Smooth muscle cell (in vitro differentiated cells): ENCODE measurements around the gene MEGF6. TPM values are rescaled to one million over a fixed set of nuclear protein-coding genes. Genes with fewer than 3 reads are reported as not detected.

Source experiments
- DNase-seq: peaks from one replicate; lab custom pipeline; 2025; ENCODE audit not compliant: unreplicated experiment; lab: John Stamatoyannopoulos, UW
- H2AFZ ChIP-seq: fragments of 200-600 bp; sonication (generic); 2 replicates; pipeline ENCODE4 v1.6.0; 2016; ENCODE audit warnings: antibody characterized with exemption, low read depth, mild to moderate bottlenecking
- H3F3A ChIP-seq: fragments of 200-600 bp; sonication (generic); 2 replicates; pipeline ENCODE4 v1.6.0; 2017; ENCODE audit warnings: antibody characterized with exemption, low read depth
- H3K27ac ChIP-seq: fragments of 200-600 bp; sonication (generic); 2 replicates; pipeline ENCODE4 v1.5.1; 2016; ENCODE audit warnings: low read depth, mild to moderate bottlenecking
- H3K27me3 ChIP-seq: fragments of 200-600 bp; sonication (generic); 2 replicates; pipeline ENCODE4 v1.6.1; 2016; ENCODE audit warnings: low read depth, mild to moderate bottlenecking
- H3K36me3 ChIP-seq: fragments of 200-600 bp; sonication (generic); 2 replicates; pipeline ENCODE4 v1.5.1; 2016; ENCODE audit warnings: low read depth
- H3K4me1 ChIP-seq: fragments of 200-600 bp; sonication (generic); 2 replicates; pipeline ENCODE4 v1.5.1; 2016; ENCODE audit warnings: low read depth
- H3K4me2 ChIP-seq: fragments of 200-600 bp; sonication (generic); 2 replicates; pipeline ENCODE4 v1.6.0; 2016; ENCODE audit warnings: mild to moderate bottlenecking
- H3K4me3 ChIP-seq: fragments of 200-600 bp; sonication (generic); 2 replicates; pipeline ENCODE4 v1.5.1; 2016; ENCODE audit warnings: mild to moderate bottlenecking
- H3K79me2 ChIP-seq: fragments of 200-600 bp; sonication (generic); 2 replicates; pipeline ENCODE4 v1.6.0; 2016; ENCODE audit warnings: low read depth, mild to moderate bottlenecking
- H3K9ac ChIP-seq: fragments of 200-600 bp; sonication (generic); 2 replicates; pipeline ENCODE4 v1.6.0; 2016; ENCODE audit warnings: low read depth
- H3K9me3 ChIP-seq: fragments of 200-600 bp; sonication (generic); replicated peaks from 2 replicates; pipeline ENCODE4 v1.5.1; 2016; ENCODE audit warnings: low read depth
- H4K20me1 ChIP-seq: fragments of 200-600 bp; sonication (generic); 2 replicates; pipeline ENCODE4 v1.6.0; 2016; ENCODE audit warnings: low read depth
- CTCF ChIP-seq: fragments of 200-600 bp; sonication (generic); IDR thresholded peaks from 2 replicates; pipeline ENCODE4 v1.5.1; 2017; ENCODE audit warnings: borderline replicate concordance, mild to moderate bottlenecking, antibody characterized with exemption; ENCODE audit not compliant: insufficient read depth, poor library complexity, severe bottlenecking
- WGBS: methylation state at CpG from one replicate; pipeline ENCODE4 v1.1.7; 2016; ENCODE audit warnings: low lambda C conversion rate; 5-methylcytosine and 5-hydroxymethylcytosine counted together
- polyA plus RNA-seq: library from polyadenylated mRNA; unstranded; fragments of >200 nt; fragmentation: Nextera tagmentation; extraction: Ambion mirVana; gene quantifications from 2 replicates; pipeline ENCODE4 v1.2.1, GENCODE V29; 2016
- total RNA-seq: library from RNA; depleted of rRNA; stranded (reverse); fragments of >200 nt; gene quantifications from 2 replicates; pipeline ENCODE4 v1.2.3, GENCODE V29; 2014

Gene MEGF6
- total and polyA plus RNA-seq, 2 experiments from 2014 or later: 6.5 to 12.8 TPM

DNA sequence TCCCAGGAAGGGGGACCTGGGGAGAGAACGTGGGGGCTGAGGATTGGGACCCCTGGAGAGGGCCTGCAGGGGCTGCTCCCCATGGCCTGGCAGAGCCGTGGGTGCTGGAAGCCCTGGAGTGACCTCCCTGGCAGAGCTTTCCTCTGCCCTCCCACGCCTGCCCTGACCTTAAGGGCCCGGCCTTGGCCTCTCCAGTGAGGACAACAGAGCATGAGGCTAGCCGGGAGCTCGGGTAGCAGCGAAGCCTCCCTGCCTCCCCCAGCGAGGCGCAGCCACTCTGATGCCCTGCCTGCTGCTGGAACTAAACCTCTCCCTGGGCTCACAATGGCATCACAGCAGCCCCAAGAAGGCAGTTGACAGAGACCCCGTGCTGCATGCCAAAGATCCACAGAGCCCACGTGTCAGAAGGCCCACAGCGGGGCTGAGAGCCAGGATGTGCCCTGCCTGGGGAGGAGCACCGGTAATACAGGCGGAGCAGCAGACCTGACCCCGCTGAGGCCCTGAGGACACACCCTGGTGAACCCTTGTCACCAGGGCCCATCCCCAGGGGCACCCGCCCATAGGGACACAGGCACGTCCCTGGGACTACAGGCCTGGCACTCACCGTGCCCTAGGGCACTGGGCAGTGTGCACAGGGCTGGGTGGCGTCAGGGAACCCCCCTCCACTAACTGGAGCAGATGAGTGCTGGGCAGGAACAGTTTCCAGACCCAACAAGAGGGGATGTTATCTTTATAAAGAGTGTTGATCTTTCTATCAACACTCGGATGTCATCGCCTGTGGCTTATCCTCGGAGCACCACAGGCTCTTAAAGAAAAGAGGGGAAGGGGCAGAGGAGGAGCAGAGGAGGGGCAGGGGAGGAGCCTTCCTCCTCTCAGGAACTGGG lies 108.4 kb downstream of the MEGF6 start:
- no peak for TF ChIP-seq CTCF
- no peaks in the 10 kb centered on the region for H3K36me3 ChIP-seq
- WGBS: 81% methylated on average over 20 of the region's 22 CpGs
- H3K9ac ChIP-seq: no peak overlapping the region
- peaks cover 6% of the 10 kb centered on the region for H4K20me1 ChIP-seq
- H3K4me3 ChIP-seq: no peak overlapping the region
- no peak overlapping the region for H3K27ac ChIP-seq
- no peak for DNase-seq
- no peaks in the 10 kb centered on the region for H3K27me3 ChIP-seq
- no peak overlapping the region for H2AFZ ChIP-seq
- H3F3A ChIP-seq: no peaks in the 10 kb centered on the region
- H3K4me2 ChIP-seq: no peak overlapping the region
- H3K4me1 ChIP-seq: no peaks in the 10 kb centered on the region
- H3K9me3 ChIP-seq: no peaks in the 10 kb centered on the region
- H3K79me2 ChIP-seq: no peaks in the 10 kb centered on the region

- no peak for TF ChIP-seq CTCF
- no peak overlapping the region for H3K4me3 ChIP-seq
- no peaks in the 10 kb centered on the region for H3K9me3 ChIP-seq
- no peak overlapping the region for H2AFZ ChIP-seq
- 63% methylated on average over 24 of the region's 26 CpGs for WGBS
- no peak overlapping the region for H3K4me2 ChIP-seq
- H3K9ac ChIP-seq: no peak overlapping the region
- DNase-seq: peak; percentile 64
- no peaks in the 10 kb centered on the region for H3K36me3 ChIP-seq
- H3K4me1 ChIP-seq: no peaks in the 10 kb centered on the region
- no peak overlapping the region for H3K27ac ChIP-seq
- H3F3A ChIP-seq: no peaks in the 10 kb centered on the region
- H4K20me1 ChIP-seq: peaks cover 6% of the 10 kb centered on the region
- no peaks in the 10 kb centered on the region for H3K79me2 ChIP-seq
- no peaks in the 10 kb centered on the region for H3K27me3 ChIP-seq
Observed at GRCh38 chr1:3501856-3502640, 109.3 kb downstream of the MEGF6 start.

GRCh38 chr1:3501437-3501836 lies 109.9 kb downstream of the MEGF6 start:
- no peaks in the 10 kb centered on the region for H3K27me3 ChIP-seq
- 89% methylated on average over 16 of the region's 17 CpGs for WGBS
- TF ChIP-seq CTCF: no peak
- no peaks in the 10 kb centered on the region for H3K36me3 ChIP-seq
- no peaks in the 10 kb centered on the region for H3K4me1 ChIP-seq
- H3K4me3 ChIP-seq: no peak overlapping the region
- no peaks in the 10 kb centered on the region for H3K9me3 ChIP-seq
- H3K9ac ChIP-seq: no peak overlapping the region
- H3K4me2 ChIP-seq: no peak overlapping the region
- H3F3A ChIP-seq: no peaks in the 10 kb centered on the region
- peaks cover 6% of the 10 kb centered on the region for H4K20me1 ChIP-seq
- no peaks in the 10 kb centered on the region for H3K79me2 ChIP-seq
- no peak for DNase-seq
- no peak overlapping the region for H3K27ac ChIP-seq
- H2AFZ ChIP-seq: no peak overlapping the region
